ENCODE data around the gene DCDC1.

- TF ChIP-seq, protein P1, sequence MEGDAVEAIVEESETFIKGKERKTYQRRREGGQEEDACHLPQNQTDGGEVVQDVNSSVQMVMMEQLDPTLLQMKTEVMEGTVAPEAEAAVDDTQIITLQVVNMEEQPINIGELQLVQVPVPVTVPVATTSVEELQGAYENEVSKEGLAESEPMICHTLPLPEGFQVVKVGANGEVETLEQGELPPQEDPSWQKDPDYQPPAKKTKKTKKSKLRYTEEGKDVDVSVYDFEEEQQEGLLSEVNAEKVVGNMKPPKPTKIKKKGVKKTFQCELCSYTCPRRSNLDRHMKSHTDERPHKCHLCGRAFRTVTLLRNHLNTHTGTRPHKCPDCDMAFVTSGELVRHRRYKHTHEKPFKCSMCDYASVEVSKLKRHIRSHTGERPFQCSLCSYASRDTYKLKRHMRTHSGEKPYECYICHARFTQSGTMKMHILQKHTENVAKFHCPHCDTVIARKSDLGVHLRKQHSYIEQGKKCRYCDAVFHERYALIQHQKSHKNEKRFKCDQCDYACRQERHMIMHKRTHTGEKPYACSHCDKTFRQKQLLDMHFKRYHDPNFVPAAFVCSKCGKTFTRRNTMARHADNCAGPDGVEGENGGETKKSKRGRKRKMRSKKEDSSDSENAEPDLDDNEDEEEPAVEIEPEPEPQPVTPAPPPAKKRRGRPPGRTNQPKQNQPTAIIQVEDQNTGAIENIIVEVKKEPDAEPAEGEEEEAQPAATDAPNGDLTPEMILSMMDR (IDR thresholded peaks at IDR 0.05) = no peak
- TF ChIP-seq POLR2A (IDR thresholded peaks at IDR 0.05) = no peak
These were observed 466.6 kb downstream of the DCDC1 start for GRCh38 chr11:30902929-30903328.
